SK-N-SH treated with all-trans-retinoic acid at 6 μM for 48 hours (cell line): ENCODE data around the gene RASSF10.

Experiments
- ARNTL ChIP-seq: fragments of 450-650 bp; formaldehyde crosslinking; IDR thresholded peaks from 2 replicates; pipeline ENCODE4 v1.5.0; 2020; ENCODE audit warnings: low read depth, mild to moderate bottlenecking, moderate library complexity, borderline replicate concordance
- CSDC2 ChIP-seq: fragments of 250-450 bp; sonication (Bioruptor Pico); IDR thresholded peaks from 2 replicates; pipeline ENCODE4 v1.5.0; 2020; ENCODE audit warnings: mild to moderate bottlenecking, moderate library complexity
- GLIS3 ChIP-seq: fragments of 250-450 bp; sonication (Bioruptor Pico); IDR thresholded peaks from 2 replicates; pipeline ENCODE4 v1.5.0; 2020; ENCODE audit warnings: mild to moderate bottlenecking, moderate library complexity
- PPARA ChIP-seq: fragments of 250-450 bp; sonication (Bioruptor Pico); IDR thresholded peaks from 2 replicates; pipeline ENCODE4 v1.5.0; 2020; ENCODE audit warnings: mild to moderate bottlenecking, borderline replicate concordance
- RARB ChIP-seq: fragments of 250-450 bp; sonication (Bioruptor Pico); IDR thresholded peaks from 2 replicates; pipeline ENCODE4 v1.8.0; 2021; ENCODE audit warnings: mild to moderate bottlenecking, moderate library complexity
- TOX ChIP-seq: fragments of 250-450 bp; sonication (Bioruptor Pico); IDR thresholded peaks from 2 replicates; pipeline ENCODE4 v1.8.0; 2021; ENCODE audit warnings: mild to moderate bottlenecking, moderate library complexity, borderline replicate concordance
- ZC3H10 ChIP-seq: fragments of 250-450 bp; sonication (Bioruptor Pico); IDR thresholded peaks from 2 replicates; pipeline ENCODE4 v1.5.1; 2021; ENCODE audit warnings: mild to moderate bottlenecking, moderate library complexity
- ZFP3 ChIP-seq: fragments of 250-450 bp; sonication (Bioruptor Pico); IDR thresholded peaks from 2 replicates; pipeline ENCODE4 v1.5.0; 2020; ENCODE audit warnings: mild to moderate bottlenecking, moderate library complexity
- ZFP30 ChIP-seq: fragments of 450-650 bp; formaldehyde crosslinking; IDR thresholded peaks from 2 replicates; pipeline ENCODE4 v1.5.0; 2022; ENCODE audit warnings: mild to moderate bottlenecking, moderate library complexity
- ZNF8 ChIP-seq: fragments of 450-650 bp; formaldehyde crosslinking; IDR thresholded peaks from 2 replicates; pipeline ENCODE4 v1.5.0; 2020; ENCODE audit warnings: mild to moderate bottlenecking, moderate library complexity
- TF ChIP-seq, protein P1 (sequence below): fragments of 250-450 bp; sonication (Bioruptor Pico); IDR thresholded peaks from 2 replicates; pipeline ENCODE4 v1.8.0; 2020; ENCODE audit warnings: mild to moderate bottlenecking, moderate library complexity, borderline replicate concordance
- TF ChIP-seq, protein P2 (sequence below): fragments of 250-450 bp; sonication (Bioruptor Pico); IDR thresholded peaks from 2 replicates; pipeline ENCODE4 v1.8.0; 2021; ENCODE audit warnings: low read depth, mild to moderate bottlenecking, moderate library complexity, borderline replicate concordance
- TF ChIP-seq, protein P3 (sequence below): fragments of 250-450 bp; sonication (Bioruptor Pico); IDR thresholded peaks from 2 replicates; pipeline ENCODE4 v1.5.1; 2020; ENCODE audit warnings: low read depth, mild to moderate bottlenecking, moderate library complexity

- TF ChIP-seq, protein P1, sequence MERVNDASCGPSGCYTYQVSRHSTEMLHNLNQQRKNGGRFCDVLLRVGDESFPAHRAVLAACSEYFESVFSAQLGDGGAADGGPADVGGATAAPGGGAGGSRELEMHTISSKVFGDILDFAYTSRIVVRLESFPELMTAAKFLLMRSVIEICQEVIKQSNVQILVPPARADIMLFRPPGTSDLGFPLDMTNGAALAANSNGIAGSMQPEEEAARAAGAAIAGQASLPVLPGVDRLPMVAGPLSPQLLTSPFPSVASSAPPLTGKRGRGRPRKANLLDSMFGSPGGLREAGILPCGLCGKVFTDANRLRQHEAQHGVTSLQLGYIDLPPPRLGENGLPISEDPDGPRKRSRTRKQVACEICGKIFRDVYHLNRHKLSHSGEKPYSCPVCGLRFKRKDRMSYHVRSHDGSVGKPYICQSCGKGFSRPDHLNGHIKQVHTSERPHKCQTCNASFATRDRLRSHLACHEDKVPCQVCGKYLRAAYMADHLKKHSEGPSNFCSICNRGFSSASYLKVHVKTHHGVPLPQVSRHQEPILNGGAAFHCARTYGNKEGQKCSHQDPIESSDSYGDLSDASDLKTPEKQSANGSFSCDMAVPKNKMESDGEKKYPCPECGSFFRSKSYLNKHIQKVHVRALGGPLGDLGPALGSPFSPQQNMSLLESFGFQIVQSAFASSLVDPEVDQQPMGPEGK (CRISPR knock-in tag), result no peak
- TF ChIP-seq CSDC2 (CRISPR knock-in tag), result no peak
- TF ChIP-seq TOX (CRISPR knock-in tag), result no peak
- TF ChIP-seq ZFP30, result no peak
- TF ChIP-seq, protein P2, sequence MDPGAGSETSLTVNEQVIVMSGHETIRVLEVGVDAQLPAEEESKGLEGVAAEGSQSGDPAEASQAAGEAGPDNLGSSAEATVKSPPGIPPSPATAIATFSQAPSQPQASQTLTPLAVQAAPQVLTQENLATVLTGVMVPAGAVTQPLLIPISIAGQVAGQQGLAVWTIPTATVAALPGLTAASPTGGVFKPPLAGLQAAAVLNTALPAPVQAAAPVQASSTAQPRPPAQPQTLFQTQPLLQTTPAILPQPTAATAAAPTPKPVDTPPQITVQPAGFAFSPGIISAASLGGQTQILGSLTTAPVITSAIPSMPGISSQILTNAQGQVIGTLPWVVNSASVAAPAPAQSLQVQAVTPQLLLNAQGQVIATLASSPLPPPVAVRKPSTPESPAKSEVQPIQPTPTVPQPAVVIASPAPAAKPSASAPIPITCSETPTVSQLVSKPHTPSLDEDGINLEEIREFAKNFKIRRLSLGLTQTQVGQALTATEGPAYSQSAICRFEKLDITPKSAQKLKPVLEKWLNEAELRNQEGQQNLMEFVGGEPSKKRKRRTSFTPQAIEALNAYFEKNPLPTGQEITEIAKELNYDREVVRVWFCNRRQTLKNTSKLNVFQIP (CRISPR knock-in tag), result no peak
- TF ChIP-seq ZC3H10 (CRISPR knock-in tag), result no peak
- TF ChIP-seq ZNF8 (CRISPR knock-in tag), result no peak
- TF ChIP-seq, protein P3, sequence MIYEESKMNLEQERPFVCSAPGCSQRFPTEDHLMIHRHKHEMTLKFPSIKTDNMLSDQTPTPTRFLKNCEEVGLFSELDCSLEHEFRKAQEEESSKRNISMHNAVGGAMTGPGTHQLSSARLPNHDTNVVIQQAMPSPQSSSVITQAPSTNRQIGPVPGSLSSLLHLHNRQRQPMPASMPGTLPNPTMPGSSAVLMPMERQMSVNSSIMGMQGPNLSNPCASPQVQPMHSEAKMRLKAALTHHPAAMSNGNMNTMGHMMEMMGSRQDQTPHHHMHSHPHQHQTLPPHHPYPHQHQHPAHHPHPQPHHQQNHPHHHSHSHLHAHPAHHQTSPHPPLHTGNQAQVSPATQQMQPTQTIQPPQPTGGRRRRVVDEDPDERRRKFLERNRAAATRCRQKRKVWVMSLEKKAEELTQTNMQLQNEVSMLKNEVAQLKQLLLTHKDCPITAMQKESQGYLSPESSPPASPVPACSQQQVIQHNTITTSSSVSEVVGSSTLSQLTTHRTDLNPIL (CRISPR knock-in tag), result no peak
- TF ChIP-seq ZFP3 (CRISPR knock-in tag), result no peak
- TF ChIP-seq ARNTL (CRISPR knock-in tag), result no peak
- TF ChIP-seq PPARA (CRISPR knock-in tag), result no peak
- TF ChIP-seq RARB, result no peak
- no peak for TF ChIP-seq GLIS3 (CRISPR knock-in tag)
Observed at GRCh38 chr11:12986194-12986898, 22.8 kb upstream of the RASSF10 start.
